Mucosa of rectum (tissue), 2 donors: ENCODE measurements around the gene NPAS1.

Experiments
- H3K27ac ChIP-seq, 2 donors: one replicate each; pipeline ENCODE4 v1.7.0; 2013; ENCODE audit warnings: inconsistent platforms in 2 of 2, low read depth in 2 of 2, low read length in 2 of 2
- H3K27me3 ChIP-seq, 2 donors: one replicate each; pipeline ENCODE4 v1.7.0; 2013; ENCODE audit warnings: low read length in 2 of 2; ENCODE audit not compliant: control insufficient read depth in 2 of 2, insufficient read depth in 2 of 2
- H3K36me3 ChIP-seq, 2 donors: one replicate each; pipeline ENCODE4 v1.7.0; 2013; ENCODE audit warnings: low read length in 2 of 2; ENCODE audit not compliant: control insufficient read depth in 2 of 2, insufficient read depth in 2 of 2
- H3K4me1 ChIP-seq, 2 donors: one replicate each; pipeline ENCODE4 v1.7.0; 2013; ENCODE audit warnings: low read length in 2 of 2, mild to moderate bottlenecking in 1 of 2; ENCODE audit not compliant: control insufficient read depth in 2 of 2, insufficient read depth in 2 of 2
- H3K4me3 ChIP-seq, 2 donors: one replicate each; pipeline ENCODE4 v1.7.0; 2013; ENCODE audit warnings: low read length in 2 of 2
- H3K9ac ChIP-seq, 2 donors: one replicate each; pipeline ENCODE4 v1.7.0; 2013; ENCODE audit warnings: low read length in 2 of 2, low read depth in 1 of 2, mild to moderate bottlenecking in 1 of 2
- H3K9me3 ChIP-seq, 2 donors: one replicate each; pipeline ENCODE4 v1.7.0; 2013; ENCODE audit warnings: low read length in 2 of 2; ENCODE audit not compliant: control insufficient read depth in 2 of 2
- donor health status: healthy.
- donor health status: Normal muscosa, but diverticular disease.

Gene NPAS1

GRCh38 chr19:47066376-47067214 lies 47.0 kb downstream of the NPAS1 start:
- H3K4me3 ChIP-seq = no peak overlapping the region
- no peak overlapping the region for H3K27ac ChIP-seq
- H3K4me1 ChIP-seq = no peaks in the 10 kb centered on the region
- H3K27me3 ChIP-seq = no peaks in the 10 kb centered on the region
- peaks cover 34 to 50% of the 10 kb centered on the region in 2 donors for H3K36me3 ChIP-seq
- H3K9me3 ChIP-seq = no peaks in the 10 kb centered on the region
- H3K9ac ChIP-seq = no peak overlapping the region

- Histone ChIP-seq H3K9ac (no peak overlapping the region), H3K4me1 (no peaks in the 10 kb centered on the region), H3K27me3 (no peaks in the 10 kb centered on the region), H3K4me3 (no peak overlapping the region), H3K27ac (no peak overlapping the region), H3K36me3 (peaks cover 40 to 57% of the 10 kb centered on the region in 2 donors), H3K9me3 (no peaks in the 10 kb centered on the region)
These were observed 47.7 kb downstream of the NPAS1 start for GRCh38 chr19:47067215-47067847.

GRCh38 chr19:47068246-47068645 lies 48.6 kb downstream of the NPAS1 start:
- no peaks in the 10 kb centered on the region for H3K9me3 ChIP-seq
- H3K36me3 ChIP-seq = peaks cover 40 to 62% of the 10 kb centered on the region in 2 donors
- no peaks in the 10 kb centered on the region for H3K27me3 ChIP-seq
- H3K4me1 ChIP-seq = no peaks in the 10 kb centered on the region
- H3K9ac ChIP-seq = no peak overlapping the region
- H3K27ac ChIP-seq = no peak overlapping the region
- no peak overlapping the region for H3K4me3 ChIP-seq

GRCh38 chr19:47068876-47069406 lies 49.3 kb downstream of the NPAS1 start:
- peaks cover 40 to 64% of the 10 kb centered on the region in 2 donors for H3K36me3 ChIP-seq
- H3K4me1 ChIP-seq = no peaks in the 10 kb centered on the region
- no peaks in the 10 kb centered on the region for H3K9me3 ChIP-seq
- H3K27ac ChIP-seq = no peak overlapping the region
- H3K27me3 ChIP-seq = no peaks in the 10 kb centered on the region
- no peak overlapping the region for H3K4me3 ChIP-seq
- H3K9ac ChIP-seq = no peak overlapping the region

GRCh38 chr19:47069795-47070194 lies 50.2 kb downstream of the NPAS1 start:
- H3K36me3 ChIP-seq = peaks cover 46 to 66% of the 10 kb centered on the region in 2 donors
- no peaks in the 10 kb centered on the region for H3K9me3 ChIP-seq
- H3K27me3 ChIP-seq = no peaks in the 10 kb centered on the region

GRCh38 chr19:47070756-47071155 lies 51.1 kb downstream of the NPAS1 start:
- Histone ChIP-seq H3K4me3 (no peak overlapping the region), H3K27ac (no peak overlapping the region), H3K27me3 (no peaks in the 10 kb centered on the region), H3K9ac (no peak overlapping the region), H3K4me1 (no peaks in the 10 kb centered on the region), H3K9me3 (no peaks in the 10 kb centered on the region), H3K36me3 (peaks cover 44 to 66% of the 10 kb centered on the region in 2 donors)

More at GRCh38 chr19:47069795-47070194, 50.2 kb downstream of the NPAS1 start:
- Histone ChIP-seq H3K4me1 (no peaks in the 10 kb centered on the region), H3K4me3 (no peak overlapping the region), H3K27ac (no peak overlapping the region), H3K9ac (no peak overlapping the region)

GRCh38 chr19:47071731-47072130 lies 52.1 kb downstream of the NPAS1 start:
- no peaks in the 10 kb centered on the region for H3K9me3 ChIP-seq
- peaks cover 44 to 66% of the 10 kb centered on the region in 2 donors for H3K36me3 ChIP-seq
- no peak overlapping the region for H3K9ac ChIP-seq
- no peaks in the 10 kb centered on the region for H3K4me1 ChIP-seq
- H3K27ac ChIP-seq = no peak overlapping the region
- no peak overlapping the region for H3K4me3 ChIP-seq
- no peaks in the 10 kb centered on the region for H3K27me3 ChIP-seq

- no peak overlapping the region for H3K27ac ChIP-seq
- no peak overlapping the region for H3K9ac ChIP-seq
- H3K4me3 ChIP-seq = no peak overlapping the region
- peaks cover 44 to 69% of the 10 kb centered on the region in 2 donors for H3K36me3 ChIP-seq
- H3K9me3 ChIP-seq = no peaks in the 10 kb centered on the region
- no peaks in the 10 kb centered on the region for H3K4me1 ChIP-seq
- H3K27me3 ChIP-seq = no peaks in the 10 kb centered on the region
These were observed 52.7 kb downstream of the NPAS1 start for GRCh38 chr19:47072323-47072722.

- Histone ChIP-seq H3K9ac (no peak overlapping the region), H3K9me3 (no peaks in the 10 kb centered on the region), H3K27me3 (no peaks in the 10 kb centered on the region), H3K4me1 (no peaks in the 10 kb centered on the region), H3K36me3 (peaks cover 40 to 65% of the 10 kb centered on the region in 2 donors), H3K27ac (no peak overlapping the region), H3K4me3 (no peak overlapping the region)
These were observed 53.9 kb downstream of the NPAS1 start for GRCh38 chr19:47073574-47073973.

GRCh38 chr19:47074621-47075020 lies 55.0 kb downstream of the NPAS1 start:
- no peak overlapping the region for H3K9ac ChIP-seq
- H3K27ac ChIP-seq = no peak overlapping the region
- H3K27me3 ChIP-seq = no peaks in the 10 kb centered on the region
- peaks cover 0 to 2% of the 10 kb centered on the region in 2 donors for H3K4me1 ChIP-seq
- no peak overlapping the region for H3K4me3 ChIP-seq
- H3K36me3 ChIP-seq = peaks cover 40 to 60% of the 10 kb centered on the region in 2 donors
- no peaks in the 10 kb centered on the region for H3K9me3 ChIP-seq
